ENCODE measurements around the gene KCNJ10.

Gene KCNJ10

DNA sequence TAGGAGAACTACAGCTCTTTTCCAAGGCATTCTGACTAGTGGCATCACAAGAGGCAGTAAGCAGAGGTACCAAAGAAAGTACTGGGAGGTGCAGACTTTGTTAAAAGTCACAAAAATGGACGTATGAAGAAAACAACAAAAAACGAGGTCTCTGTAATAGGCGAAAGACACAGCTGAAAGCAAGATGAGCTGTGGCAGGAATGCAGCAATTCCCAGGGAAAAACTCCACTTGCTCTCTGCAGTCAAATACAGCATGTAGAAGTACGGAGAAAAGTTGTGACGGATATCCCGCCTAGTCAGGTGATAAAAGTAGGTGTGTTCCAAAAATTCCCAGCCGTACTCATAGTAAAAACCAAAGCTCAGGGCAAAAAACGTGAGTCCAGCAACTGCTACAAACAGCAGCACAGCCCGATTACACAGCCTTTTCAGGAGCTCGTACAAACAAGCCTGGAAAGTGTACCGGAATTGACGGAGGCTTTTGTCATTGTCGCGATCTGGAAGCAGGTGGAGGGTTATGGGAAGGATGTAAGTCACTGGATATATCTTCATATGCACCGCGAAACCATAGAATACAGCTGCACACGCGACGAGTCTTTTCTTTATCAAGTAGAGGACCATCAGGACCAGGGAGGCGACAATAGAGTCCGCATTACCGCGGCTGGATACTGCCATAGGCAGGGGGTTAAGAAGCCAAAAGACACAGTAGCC lies 39.1 kb downstream of the KCNJ10 start:
- peak; percentile 47 for DNase-seq (ENCODE audit: low spot score)
- TF ChIP-seq, protein P1, sequence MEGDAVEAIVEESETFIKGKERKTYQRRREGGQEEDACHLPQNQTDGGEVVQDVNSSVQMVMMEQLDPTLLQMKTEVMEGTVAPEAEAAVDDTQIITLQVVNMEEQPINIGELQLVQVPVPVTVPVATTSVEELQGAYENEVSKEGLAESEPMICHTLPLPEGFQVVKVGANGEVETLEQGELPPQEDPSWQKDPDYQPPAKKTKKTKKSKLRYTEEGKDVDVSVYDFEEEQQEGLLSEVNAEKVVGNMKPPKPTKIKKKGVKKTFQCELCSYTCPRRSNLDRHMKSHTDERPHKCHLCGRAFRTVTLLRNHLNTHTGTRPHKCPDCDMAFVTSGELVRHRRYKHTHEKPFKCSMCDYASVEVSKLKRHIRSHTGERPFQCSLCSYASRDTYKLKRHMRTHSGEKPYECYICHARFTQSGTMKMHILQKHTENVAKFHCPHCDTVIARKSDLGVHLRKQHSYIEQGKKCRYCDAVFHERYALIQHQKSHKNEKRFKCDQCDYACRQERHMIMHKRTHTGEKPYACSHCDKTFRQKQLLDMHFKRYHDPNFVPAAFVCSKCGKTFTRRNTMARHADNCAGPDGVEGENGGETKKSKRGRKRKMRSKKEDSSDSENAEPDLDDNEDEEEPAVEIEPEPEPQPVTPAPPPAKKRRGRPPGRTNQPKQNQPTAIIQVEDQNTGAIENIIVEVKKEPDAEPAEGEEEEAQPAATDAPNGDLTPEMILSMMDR (IDR thresholded peaks at IDR 0.05; ENCODE audit: borderline replicate concordance, control extremely low read depth, extremely low read depth, insufficient read depth, missing control alignments) = no peak
- in situ Hi-C loops (cut with MboI; ENCODE audit: low sequenced_read_pairs, unreplicated experiment) = no loop called here

DNA sequence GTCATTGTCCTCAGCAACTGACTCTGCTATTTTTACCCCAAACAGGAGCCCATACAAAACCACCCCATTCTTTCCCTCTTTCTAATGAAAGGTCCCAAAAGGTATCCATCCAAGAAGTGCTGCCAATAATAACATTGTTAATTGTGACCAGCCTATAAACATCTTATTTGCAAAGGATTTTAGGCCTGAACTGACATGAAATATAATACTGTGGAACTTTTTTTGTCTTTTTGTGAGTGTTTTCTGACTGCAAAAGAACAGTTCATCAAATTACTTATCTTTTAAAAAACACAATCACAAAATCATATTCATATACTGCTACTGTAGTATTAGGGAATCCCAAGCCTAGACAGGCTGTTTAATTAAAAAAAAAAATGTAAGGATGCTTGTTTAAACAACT lies 41.5 kb downstream of the KCNJ10 start:
- no peak for DNase-seq (ENCODE audit: low spot score)
- in situ Hi-C loops (cut with MboI; ENCODE audit: low sequenced_read_pairs, unreplicated experiment) = no loop called here
- TF ChIP-seq, protein P1 (IDR thresholded peaks at IDR 0.05; ENCODE audit: borderline replicate concordance, control extremely low read depth, extremely low read depth, insufficient read depth, missing control alignments) = no peak

DNA sequence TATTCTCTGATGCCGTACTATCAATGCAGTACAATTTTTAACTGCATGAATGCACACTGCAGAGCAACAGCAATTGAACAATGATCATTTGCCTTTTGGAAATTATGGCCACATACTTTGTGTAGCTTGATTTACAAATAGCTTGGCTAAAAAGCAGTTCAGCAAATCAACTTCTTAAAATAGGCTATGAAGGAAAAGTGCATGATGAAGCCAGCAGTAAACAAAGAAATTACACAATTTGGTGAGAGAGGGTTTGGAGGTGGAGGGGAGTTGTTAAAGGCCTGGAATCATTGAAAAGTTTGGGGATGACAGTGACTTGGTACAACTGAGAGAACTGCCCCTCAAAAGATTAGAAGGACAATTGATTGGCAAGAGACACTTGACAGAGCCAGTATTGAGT lies 44.6 kb downstream of the KCNJ10 start:
- TF ChIP-seq, protein P1 (IDR thresholded peaks at IDR 0.05; ENCODE audit: borderline replicate concordance, control extremely low read depth, extremely low read depth, insufficient read depth, missing control alignments) = no peak
- in situ Hi-C loops (cut with MboI; ENCODE audit: low sequenced_read_pairs, unreplicated experiment) = no loop called here
- no peak for DNase-seq (ENCODE audit: low spot score)

DNA sequence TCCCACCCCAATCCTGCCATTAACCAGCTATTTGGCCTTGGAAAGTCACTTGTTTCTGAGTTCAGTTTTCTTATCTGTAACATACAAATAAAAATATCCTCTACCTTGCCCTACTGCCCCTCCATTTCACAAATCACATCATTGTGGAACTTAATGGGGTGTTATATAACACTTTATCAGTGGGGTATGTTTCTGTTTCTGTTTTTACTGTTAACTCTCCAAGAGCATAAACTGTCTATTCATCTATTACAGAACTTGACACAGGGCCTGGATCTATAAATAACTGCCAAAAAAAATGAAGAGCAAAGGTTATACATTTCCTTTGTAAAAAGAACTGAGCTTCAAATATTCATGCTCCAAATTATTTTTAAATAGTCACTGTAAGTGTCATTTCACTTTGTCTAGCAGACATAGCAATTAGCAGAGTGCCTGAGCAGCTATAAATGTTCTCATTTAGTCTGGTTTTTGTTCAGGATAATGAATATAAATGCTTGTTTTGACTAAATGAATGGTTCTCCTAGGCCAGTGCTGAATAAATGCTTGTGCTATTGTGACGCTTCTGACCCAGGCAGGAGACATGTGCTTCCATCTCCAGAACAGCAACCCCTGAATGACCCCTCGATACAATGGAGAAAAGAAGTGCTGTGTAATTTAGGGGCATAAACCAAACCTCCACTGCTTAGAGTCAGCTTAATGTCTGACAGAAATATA lies 45.6 kb downstream of the KCNJ10 start:
- DNase-seq (ENCODE audit: low spot score) = no peak
- TF ChIP-seq, protein P1 (IDR thresholded peaks at IDR 0.05; ENCODE audit: borderline replicate concordance, control extremely low read depth, extremely low read depth, insufficient read depth, missing control alignments) = no peak
- in situ Hi-C loops (cut with MboI; ENCODE audit: low sequenced_read_pairs, unreplicated experiment) = loop anchor here (25.0 kb wide), 1 partner anchor 237 kb away; the partner anchor contains the start of gene DUSP23

DNA sequence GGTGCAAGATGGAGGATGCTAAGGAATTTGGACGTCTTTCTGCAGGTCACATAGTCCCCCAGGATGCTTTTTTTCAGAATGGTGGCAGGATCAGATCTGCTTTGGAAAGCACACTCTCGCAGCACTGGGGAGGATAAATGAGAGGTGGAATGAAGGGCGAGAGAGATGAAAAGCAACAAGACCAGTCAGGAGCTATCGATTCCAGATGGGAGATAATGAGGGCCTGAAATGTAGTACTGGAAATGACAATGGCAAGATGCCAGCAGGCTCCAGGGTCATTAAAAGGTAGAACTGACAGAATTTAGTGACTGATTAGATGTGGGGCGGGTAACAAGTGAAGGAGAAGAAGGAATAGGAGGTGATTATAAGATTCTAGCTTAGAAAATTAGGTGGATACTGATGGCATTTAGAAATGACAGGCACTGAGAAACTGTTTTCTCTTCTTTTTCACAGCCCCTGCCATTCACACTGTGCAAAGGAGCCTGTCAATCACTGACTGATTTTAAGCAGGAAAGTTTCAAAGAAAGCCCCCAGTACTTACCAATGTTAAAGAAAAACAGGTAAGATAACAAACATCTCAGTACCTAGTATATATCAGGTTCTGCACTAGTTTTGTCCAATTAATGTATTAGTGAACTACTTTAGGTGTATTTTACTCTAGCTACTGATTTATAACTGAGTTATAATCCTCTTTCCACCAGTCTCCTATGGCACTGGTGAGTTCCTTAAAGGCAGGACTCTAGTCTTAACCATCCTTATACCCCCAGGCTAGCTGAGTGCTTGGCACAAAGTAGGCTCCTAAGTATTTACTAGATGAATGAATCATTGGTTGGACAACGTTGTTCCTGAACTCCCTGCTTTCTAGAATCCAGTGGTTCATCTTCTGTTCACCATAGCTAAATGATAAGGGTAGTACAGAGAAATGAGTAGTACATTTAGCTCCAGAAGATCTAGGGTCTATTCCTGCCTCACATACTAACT lies 47.3 kb downstream of the KCNJ10 start:
- in situ Hi-C loops (cut with MboI; ENCODE audit: low sequenced_read_pairs, unreplicated experiment) = loop anchor here (25.0 kb wide), 1 partner anchor 235 kb away; the partner anchor contains the start of gene DUSP23
- no peak for DNase-seq (ENCODE audit: low spot score)
- TF ChIP-seq, protein P1 (IDR thresholded peaks at IDR 0.05; ENCODE audit: borderline replicate concordance, control extremely low read depth, extremely low read depth, insufficient read depth, missing control alignments) = no peak
